Hepatocyte (in vitro differentiated cells): ENCODE data around the gene SASS6.

ENCODE experiments used
- CTCF ChIP-seq: fragments of 200-600 bp; sonication (generic); IDR thresholded peaks from 2 replicates; pipeline ENCODE4 v1.5.1; 2016; ENCODE audit warnings: antibody characterized with exemption, mild to moderate bottlenecking; ENCODE audit not compliant: poor library complexity
- EZH2phosphoT487 ChIP-seq: fragments of 200-600 bp; sonication (generic); IDR thresholded peaks from one replicate; pipeline ENCODE4 v1.6.1; 2018; ENCODE audit warnings: antibody characterized with exemption, mild to moderate bottlenecking, low read depth, moderate library complexity; ENCODE audit not compliant: unreplicated experiment, severe bottlenecking

GRCh38 chr1:100137602-100138001 lies 4.9 kb upstream of the SASS6 start:
- TF ChIP-seq CTCF: no peak
- no peak for TF ChIP-seq EZH2phosphoT487
